LoVo (cell line): ENCODE data around the gene MCOLN1.
A peak's percentile ranks its signal among the peaks of the same experiment; 100 is the strongest.
"Not testable (repeated sequence)": the region's sequence is repeated elsewhere in the genome, so short reads cannot be mapped to it uniquely, and the experiment has no call there.

Experiments used
- DNase-seq: peaks from one replicate; pipeline ENCODE4 v3.0.0-alpha.2; 2016; ENCODE audit warnings: low spot score

The MCOLN1 gene

DNA sequence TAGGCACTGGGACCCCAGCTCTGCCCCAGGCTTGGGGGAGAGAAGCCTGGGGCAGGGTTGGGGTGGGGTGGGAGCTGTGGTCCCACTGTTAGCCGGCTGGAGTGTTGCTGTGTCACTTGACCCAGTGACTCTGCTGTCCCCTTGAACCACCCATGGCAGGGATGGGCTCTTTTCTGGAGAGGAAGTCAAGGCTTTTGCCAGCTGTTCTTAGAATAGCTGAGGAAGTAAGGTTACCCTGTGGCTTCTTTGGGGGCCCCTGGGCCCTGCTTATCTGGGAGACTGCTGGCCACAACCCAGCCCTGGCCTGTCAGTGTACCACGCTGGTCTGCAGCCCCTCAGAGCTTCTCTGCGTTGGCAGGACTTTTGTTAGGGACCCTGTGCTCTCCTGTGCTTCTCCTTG lies 22.2 kb downstream of the MCOLN1 start:
- no peak for DNase-seq

DNA sequence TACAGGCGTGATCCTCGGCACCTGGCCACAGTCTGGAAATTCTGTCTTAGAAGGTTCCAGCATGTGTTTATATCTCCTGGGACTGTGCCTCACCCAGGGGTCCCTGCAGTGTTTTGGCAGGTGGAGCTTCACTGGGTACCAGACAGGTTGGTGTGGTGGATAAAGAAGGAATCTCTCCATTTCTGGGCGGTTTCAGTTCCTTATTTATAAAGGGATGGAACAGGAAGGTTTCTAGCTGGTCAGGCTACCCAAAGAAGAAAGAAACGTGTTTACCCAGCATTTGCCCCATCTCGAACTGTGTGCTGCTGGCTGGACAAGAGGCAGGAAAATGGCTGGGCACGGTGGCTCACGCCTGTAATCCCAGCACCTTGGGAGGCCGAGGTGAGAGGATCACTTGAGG lies 22.9 kb downstream of the MCOLN1 start:
- no peak for DNase-seq

DNA sequence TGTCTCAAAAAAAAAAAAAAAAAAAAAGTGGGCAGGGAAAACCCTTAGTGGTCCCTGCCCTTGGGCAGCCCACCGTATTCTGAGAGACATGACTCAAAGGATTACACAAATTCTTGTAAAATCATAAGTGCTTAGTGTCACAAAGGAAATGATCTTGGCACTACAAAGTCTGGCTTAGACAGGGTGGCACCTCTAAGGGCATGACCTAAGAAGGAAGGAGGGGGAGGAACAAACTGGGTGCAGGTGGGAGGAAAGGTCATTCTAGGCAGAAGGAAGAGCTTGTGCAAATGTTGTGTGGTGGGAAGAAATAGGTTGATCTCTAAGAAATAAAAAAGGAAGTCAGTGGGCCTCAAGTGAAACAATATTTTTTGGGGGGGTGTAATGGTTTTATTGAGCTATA lies 23.5 kb downstream of the MCOLN1 start:
- DNase-seq: no peak

DNA sequence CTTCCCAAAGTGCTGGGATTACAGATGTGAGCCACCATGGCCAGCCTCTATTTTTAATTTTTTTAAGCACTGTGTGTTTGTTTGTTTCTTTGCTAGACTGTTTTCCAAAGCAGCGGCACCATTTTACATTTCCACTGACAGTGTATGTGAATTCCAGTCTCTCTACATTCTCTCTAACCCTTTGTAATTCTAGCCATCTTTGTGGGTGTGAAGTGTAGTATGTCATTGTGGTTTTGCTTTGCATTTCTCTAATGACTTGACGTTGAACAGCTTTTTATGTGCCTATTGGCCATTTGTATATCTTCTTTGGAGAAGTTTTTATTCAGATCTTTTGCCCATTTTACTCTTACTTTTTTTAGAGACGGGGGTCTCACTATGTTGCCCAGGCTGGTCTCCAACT lies 24.7 kb downstream of the MCOLN1 start:
- DNase-seq: no peak

DNA sequence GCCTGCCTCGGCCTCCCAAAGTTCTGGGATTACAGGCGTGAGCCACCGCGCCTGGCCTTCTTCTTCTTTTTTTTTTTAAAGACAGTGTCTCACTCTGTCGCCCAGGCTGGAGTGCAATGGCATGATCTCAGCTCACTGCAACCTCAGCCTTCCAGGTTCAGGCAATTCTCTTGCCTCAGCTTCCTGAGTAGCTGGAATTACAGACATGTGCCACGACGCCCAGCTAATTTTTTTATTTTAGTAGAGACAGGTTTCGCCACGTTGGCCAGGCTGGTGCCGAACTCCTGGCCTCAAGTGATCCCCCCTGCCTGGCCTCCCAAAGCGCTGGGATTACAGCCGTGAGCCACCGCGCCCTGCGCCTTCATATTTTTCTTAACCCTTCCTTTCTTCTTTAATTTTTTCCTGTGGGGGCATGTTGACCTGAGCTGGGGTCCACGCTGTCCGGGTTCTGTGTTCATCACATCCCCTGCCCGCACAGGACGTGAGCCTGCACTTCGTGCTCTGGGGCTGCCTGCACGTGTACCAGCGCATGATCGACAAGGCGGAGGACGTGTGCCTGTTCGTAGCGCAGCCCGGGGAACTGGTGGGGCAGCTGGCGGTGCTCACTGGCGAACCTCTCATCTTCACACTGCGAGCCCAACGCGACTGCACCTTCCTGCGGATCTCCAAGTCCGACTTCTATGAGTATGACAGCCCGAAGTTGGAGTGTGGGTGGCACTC lies 27.2 kb downstream of the MCOLN1 start:
- DNase-seq: no peak

DNA sequence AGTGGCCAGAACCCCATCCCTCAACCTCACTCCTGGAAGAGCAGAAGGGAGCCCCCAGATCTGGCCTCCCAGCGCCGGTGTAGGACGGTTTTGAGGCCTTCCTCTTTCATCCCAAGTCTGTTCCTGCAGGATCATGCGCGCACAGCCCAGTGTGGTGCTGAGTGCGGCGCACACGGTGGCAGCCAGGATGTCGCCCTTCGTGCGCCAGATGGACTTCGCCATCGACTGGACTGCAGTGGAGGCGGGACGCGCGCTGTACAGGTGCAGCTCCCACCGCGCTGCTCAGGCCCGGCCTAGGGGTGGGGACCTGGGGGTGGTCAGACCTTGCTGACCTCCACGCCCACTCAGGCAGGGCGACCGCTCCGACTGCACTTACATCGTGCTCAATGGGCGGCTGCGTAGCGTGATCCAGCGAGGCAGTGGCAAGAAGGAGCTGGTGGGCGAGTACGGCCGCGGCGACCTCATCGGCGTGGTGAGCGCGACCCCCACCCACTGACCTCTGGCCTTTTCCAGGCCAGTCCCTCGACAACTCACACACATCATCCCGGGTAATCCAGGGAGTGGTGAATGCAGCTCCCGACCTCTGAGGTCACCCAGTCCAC lies 27.8 kb downstream of the MCOLN1 start:
- no peak for DNase-seq

DNA sequence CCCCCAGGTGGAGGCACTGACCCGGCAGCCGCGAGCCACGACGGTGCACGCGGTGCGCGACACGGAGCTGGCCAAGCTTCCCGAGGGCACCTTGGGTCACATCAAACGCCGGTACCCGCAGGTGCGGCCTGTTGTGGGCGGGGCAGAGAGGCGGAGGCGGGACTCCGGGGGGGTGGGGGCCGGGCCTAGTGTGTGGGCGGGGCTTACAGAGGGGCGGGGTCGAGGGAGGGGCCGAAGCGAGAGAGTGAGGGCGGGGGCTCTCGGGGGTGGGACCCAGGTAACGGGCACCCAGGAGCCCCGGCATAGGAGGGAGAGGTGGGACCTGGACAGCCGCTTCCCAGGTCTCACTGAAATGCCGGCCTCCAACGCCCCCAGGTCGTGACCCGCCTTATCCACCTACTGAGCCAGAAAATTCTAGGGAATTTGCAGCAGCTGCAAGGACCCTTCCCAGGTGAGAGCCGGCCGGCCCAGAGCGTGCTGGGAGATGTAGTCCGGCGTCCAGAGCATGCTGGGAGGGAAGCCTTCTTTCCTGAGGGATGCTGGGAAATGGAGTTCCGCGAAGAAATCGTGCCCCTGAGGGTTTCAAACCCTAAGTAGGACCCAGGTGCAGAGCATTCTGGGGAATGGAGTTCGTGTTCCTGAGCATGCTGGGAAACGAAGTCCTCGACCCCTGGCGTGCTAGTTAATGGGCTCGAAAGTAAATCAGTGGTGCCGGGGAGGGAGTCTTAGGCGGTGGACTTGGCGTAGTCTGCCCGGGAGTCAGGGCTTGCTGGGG lies 28.8 kb downstream of the MCOLN1 start:
- DNase-seq: no peak

DNA sequence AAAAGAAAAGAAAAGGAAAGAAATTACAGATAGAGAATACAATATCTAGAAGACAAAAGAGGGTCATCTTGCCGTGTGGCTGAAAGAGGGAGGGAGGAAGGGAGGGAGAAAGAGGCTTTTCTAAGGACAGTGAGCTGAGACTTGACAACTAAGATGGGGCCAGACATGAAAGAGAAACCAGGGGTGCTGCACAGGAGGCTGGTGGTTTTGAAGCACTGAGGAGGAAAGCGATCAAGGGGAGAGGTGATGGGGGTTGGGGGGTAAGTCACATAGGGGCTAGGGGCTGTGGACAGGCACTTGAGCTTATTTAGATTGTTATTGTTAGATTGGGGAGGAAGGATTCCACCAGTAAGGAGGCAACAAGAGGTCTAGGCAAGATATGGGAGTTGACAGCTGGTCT lies 30.4 kb downstream of the MCOLN1 start:
- no peak for DNase-seq

DNA sequence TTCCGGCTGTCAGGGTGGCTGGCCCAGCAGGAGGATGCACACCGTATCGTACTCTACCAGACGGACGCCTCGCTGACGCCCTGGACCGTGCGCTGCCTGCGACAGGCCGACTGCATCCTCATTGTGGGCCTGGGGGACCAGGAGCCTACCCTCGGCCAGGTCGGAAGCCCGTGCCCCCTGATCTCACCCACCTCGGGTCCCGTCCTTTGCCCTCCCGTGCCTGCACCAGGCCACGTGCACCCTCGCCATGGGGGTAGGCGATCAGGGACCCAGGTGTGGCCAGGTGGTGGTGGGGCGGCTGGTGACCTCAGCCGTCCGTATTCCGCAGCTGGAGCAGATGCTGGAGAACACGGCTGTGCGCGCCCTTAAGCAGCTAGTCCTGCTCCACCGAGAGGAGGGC lies 32.1 kb downstream of the MCOLN1 start:
- no peak for DNase-seq

DNA sequence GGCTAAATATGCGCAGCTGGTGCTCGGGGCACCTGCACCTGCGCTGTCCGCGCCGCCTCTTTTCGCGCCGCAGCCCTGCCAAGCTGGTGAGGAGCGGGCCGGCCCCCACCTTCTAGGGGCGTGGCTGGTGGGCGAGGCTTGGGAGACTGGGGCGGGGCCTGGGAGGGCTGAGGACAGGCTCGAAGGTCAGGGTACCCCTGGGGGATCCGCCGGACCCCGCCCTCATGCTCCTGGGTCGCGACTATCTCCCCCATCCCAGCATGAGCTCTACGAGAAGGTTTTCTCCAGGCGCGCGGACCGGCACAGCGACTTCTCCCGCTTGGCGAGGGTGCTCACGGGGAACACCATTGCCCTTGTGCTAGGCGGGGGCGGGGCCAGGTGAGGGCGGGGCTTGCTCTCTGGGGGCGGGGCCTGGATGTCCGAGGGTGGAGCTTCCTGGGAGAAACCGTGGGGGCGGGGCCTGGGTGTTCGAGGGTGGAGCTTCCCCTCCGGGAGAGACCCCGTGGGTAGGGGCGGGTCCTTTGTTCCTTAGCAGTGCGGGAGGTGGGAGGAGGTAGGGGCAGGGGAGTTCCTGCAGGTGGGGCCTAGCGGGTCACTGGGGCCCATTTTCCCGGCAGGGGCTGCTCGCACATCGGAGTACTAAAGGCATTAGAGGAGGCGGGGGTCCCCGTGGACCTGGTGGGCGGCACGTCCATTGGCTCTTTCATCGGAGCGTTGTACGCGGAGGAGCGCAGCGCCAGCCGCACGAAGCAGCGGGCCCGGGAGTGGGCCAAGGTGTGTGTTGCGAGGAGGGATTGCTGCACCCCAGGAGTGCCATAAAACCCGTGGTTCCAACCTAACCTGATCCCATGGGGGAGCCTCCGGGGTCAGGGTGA lies 32.8 kb downstream of the MCOLN1 start:
- no peak for DNase-seq

DNA sequence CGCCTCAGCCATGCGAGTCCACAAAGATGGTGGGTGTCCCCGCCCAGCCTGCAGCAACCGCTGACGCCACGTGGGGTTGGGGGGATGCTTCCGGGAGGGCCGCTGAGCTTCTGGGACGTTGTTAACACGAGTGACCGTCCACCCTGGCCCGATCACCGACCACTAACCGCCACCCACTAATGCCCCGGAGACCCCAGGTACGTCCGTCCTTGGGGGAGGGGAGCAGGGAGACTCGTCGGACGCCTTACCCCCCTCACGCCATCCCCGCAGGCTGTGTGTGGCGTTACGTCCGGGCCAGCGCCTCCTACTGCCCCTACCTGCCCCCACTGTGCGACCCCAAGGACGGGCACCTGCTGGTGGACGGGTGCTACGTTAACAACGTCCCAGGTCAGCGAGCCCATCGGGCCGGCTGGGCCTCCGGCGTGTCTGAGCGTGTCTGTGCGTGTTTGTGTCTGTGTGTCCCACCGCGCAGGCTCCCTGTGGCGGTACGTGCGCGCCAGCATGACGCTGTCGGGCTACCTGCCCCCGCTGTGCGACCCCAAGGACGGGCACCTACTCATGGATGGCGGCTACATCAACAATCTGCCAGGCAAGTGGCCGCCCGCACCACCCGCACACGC lies 34.4 kb downstream of the MCOLN1 start:
- DNase-seq: no peak

DNA sequence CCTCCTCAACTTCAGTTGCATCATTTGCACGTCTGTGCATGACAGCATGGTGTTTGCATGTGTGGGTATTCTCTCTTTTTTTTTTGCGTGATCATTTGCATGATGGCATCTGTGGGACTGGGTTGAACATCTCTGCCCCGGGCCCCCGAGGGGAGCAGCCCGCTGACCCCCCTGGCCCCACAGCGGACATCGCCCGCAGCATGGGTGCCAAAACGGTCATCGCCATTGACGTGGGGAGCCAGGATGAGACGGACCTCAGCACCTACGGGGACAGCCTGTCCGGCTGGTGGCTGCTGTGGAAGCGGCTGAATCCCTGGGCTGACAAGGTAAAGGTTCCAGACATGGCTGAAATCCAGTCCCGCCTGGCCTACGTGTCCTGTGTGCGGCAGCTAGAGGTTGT lies 36.2 kb downstream of the MCOLN1 start:
- DNase-seq: no peak

DNA sequence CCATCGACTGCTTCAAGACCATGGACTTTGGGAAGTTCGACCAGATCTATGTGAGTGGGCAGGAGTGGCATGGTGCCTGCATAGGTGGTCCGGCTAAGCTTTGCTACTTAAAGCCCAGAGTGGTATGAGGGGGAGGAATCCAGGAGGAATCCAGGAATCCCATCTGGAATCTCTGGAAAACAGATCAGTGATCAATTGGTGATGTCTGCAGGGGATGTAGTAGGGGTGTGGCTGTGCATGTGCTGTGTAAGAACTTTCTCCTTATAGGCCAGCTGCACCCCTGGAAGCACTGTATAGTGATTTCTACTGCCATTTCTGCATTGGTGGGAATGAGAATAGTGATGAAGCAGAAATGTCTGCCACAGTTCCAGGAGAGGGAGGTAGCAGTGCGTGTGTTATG lies 36.7 kb downstream of the MCOLN1 start:
- no peak for DNase-seq

DNA sequence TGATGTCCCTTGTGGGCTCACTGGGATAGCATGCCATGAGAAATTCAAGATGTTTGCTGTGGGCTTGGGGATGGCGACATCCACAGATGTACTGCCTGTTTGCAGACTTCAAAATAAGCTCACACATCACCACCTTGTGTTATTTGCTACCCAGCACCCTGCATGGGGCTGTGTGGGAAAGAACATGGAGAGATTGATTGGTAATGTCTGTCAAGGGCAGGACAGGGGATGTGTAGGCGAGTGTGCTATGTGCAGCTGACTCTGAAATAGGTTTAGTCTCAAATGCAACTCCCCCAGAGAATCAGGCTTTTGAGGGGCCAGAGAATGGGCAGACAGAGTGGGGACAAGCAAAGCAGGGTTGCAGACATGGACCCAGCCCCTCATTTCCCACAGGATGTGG lies 37.8 kb downstream of the MCOLN1 start:
- DNase-seq: no peak

DNA sequence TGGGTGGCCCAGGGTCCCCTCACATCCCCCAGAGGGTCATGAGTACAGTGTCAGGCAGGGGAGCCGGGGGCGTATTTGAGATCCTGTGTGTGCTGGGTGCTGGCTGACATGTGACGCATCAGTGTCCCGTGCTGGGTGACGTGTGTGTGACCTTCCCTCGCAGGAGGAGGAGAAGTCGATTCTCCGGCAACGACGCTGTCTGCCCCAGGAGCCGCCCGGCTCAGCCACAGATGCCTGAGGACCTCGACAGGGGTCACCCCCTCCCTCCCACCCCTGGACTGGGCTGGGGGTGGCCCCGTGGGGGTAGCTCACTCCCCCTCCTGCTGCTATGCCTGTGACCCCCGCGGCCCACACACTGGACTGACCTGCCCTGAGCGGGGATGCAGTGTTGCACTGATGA lies 38.9 kb downstream of the MCOLN1 start:
- DNase-seq: no peak

DNA sequence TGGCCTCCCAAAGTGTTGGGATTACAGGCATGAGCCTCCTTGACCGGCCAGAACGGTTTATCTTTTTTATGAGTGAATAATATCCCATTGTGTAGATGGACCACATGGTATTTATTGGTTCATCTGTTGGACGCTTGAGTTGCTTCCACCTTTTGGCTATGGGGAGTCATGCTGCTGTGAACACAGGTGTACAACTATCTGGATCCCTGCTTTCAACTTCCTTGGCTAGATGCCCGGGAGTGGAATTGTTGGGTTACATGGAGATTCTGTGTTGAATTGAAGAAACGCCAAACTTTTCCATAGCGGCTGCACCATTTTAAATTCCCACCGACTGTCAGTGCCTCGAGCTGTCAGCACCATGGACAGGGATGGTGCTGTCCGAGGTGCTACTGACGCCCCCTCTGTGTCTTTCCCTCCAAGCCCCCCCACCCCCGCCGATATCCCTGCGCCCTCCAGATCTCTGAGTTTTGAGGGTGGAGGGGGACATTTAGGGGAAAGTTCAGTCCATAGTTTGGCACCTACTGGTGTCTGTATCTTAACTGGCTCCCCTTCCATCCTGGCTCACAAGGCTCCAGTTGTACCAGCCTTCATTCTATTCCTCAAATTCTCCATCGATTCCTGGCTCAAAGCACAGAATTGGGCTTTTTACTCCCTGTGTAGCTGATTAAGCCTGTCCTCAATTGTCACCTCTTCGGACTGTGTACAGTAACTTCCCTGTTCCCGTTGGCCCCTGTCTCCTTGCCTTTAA lies 40.4 kb downstream of the MCOLN1 start:
- peak; percentile 14 for DNase-seq

DNA sequence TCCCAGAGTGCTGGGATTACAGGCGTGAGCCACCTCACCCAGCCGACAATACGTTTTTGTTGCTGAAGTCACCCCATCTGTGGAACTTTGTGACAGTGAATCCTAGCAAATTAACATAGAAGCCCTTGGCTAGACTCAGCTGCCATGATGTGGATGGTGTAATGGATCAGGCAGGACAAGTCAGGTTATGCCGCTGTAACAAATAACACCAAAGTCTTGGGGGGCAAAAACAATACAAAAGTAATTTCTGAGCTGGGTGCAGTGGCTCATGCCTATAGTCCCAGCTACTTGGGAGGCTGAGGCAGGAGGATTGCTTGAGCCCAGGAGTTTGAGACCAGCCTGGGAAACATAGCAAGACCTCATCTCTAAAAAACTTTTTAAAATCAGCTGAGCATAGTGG lies 42.4 kb downstream of the MCOLN1 start:
- no peak for DNase-seq

DNA sequence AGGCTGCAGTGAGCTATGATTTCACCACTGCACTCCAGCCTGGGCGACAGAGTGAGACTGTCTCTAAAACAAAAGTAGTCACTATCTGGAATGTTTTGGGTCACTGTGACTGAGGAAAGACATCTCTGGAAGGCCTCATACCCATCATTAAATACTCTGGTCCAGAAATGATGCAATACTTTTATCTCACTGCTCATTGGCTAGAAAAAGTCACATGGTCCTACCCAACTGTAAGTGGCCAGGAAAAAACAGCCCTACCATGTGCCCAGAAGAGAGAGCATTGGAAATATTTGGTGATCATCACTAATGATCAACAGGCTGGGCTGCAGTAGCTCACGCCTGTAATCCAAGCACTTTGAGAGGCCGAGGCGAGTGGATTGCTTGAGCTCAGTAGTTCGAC lies 42.9 kb downstream of the MCOLN1 start:
- no peak for DNase-seq

DNA sequence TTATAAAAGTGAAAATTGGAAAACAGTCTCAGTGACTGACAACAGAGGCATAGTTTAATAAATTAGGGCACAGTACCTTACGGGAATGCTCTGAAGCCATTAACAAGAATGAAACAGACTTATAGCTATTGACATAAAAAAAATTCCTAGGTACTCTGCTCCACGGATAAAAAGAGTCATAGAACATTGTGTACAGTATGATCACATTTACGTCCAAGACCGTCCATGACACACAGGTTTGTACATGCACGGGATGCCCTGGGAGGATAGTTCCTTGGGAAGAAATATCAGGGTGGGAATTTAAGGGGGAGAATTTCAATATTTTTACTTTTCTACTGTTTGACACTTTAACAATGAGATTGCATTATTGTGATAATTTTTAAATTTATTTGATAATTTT lies 48.3 kb downstream of the MCOLN1 start:
- DNase-seq: no peak

DNA sequence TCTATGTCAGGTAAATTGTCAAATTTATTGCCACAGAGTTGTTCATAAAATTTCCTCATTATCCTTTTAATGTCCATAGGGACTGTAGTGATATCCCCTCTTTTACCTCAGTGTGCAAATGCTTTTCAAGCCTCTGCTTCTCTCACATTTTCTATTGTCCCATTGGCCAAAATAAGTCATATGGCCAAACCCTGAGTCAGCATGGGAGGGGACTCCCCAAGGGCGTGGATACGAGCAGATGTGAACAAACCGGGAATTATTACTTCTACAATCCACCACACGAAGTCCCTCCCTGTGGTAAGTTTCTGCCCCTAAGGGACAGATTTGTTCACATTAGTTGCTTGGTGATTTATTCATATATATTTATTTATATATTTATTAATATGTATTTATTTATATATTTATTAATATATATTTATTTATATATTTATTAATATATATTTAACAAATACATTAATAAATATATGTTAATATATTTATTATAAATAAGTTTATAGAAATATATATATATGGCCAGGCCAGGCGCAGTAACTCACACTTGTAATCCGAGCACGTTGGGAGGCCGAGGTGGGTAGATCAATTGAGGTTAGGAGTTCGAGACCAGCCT lies 53.1 kb downstream of the MCOLN1 start:
- no peak for DNase-seq

DNA sequence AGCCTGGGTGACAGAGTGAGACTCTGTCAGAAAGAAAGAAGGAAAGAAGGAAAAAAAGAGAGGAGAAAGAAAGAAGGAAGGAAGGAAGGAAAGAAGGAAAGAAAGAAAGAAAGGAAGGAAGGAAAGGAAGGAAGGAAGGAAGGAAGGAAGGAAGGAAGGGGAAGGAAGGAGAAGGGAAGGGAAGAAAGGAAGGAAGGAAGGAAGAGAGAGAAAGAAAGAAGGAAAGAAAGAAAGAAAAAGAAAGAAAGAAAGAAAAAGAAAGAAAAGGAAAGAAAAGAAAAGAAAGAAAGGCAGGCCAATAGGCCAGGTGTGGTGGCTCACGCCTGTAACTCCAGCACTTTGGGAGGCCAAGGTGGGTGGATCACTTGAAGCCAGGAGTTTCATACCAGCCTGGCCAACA lies 55.0 kb downstream of the MCOLN1 start:
- DNase-seq: not testable (repeated sequence)
